ENCODE measurements around the gene CST11.

- no peak for TF ChIP-seq CTCF (conservative IDR thresholded peaks at IDR 0.05; ENCODE audit: low read length)
- no peak for TF ChIP-seq EZH2phosphoT487 (IDR thresholded peaks at IDR 0.05; ENCODE audit: borderline replicate concordance)
Observed at GRCh38 chr20:23414526-23415188, 38.0 kb downstream of the CST11 start.
